Measurements from ENCODE around the gene SMG6.
"Not testable (repeated sequence)": the region's sequence is repeated elsewhere in the genome, so short reads cannot be mapped to it uniquely, and the experiment has no call there.

The SMG6 gene

DNA sequence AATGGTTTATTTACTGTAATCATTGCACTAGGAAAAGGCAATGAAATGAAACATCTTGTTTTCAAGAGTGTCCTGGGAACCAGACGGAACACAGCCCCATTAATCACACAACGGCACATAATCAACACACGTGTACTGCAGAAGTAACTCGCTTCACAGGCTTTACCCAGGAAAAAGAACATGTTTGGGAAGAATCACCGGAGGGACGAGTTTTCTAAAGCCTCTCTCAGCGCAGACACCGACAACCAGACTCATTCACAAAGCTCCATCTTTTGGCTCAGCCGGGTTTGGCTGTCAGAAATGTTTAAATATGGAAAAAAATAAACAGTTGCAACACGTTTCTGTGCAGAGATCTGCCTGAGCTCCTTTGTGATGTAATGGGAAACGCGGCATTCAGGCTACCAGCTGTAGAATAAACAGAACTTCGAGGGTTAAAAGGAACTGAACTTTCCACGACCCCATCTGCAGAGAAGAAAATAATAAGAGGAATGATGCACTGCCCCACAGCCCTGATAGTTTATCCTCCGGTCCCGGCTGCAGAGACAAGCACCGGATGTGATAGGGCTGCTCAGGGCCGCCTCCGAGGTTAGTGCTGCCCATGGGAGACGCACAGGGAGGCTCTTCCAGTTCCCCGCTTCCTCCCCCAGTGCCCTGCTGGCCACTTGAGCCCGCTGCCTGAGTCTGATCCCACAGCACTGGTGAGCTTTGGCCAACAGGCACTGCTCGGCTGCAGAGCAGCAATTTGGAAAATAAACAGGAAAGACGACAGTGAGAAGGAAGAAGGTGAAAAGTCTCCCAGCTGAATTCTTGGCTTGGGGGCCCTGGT, 128.9 kb downstream of the SMG6 start:
- peak; percentile 64 for DNase-seq

- no peak for DNase-seq
These were observed 129.6 kb downstream of the SMG6 start for GRCh38 chr17:2174014-2174413.

DNA sequence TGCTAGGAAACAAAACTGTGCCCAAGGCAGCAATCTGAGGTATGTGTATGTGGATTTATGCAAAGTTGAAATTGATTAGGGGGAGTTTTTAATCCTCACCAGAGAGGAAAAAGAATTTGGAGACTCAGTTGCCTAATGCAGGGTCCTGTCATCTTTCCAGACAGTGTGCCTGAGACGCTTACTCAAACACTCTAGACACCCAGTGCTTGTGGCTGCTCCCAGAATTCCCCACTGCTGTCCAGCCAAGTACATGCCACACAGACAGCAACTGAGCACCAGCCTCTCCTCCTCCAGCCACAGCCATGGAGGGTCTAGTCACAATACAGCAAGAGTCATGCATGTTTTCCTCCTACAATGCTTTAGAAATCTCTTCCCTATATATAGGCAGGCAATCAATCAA, 130.6 kb downstream of the SMG6 start:
- DNase-seq, result no peak

- DNase-seq, result peak; percentile 86
These were observed 131.3 kb downstream of the SMG6 start for GRCh38 chr17:2172077-2172851.

GRCh38 chr17:2171702-2172076, 131.9 kb downstream of the SMG6 start:
- no peak for DNase-seq

DNA sequence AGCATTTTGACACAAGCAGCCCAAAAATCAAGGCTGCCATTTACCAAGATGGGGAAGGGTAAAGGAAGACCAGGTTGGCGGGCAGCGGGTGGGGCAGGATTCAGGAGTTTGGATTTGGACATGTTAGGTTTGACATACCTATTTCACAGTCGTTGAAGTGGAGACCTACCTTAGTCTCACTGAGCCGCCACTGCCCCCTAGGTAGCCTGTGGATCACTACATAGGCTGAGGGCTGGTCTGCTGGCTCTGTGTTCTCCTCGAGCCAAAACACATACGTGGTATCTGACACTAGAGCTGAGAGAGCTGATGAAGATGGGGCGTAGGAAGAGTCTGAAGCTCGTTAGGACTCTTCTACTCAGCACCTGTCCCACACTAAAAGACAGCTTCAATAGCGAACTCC, 133.6 kb downstream of the SMG6 start:
- DNase-seq, result no peak

- not testable (repeated sequence) for DNase-seq
These were observed 137.9 kb downstream of the SMG6 start for GRCh38 chr17:2165723-2166122.

DNA sequence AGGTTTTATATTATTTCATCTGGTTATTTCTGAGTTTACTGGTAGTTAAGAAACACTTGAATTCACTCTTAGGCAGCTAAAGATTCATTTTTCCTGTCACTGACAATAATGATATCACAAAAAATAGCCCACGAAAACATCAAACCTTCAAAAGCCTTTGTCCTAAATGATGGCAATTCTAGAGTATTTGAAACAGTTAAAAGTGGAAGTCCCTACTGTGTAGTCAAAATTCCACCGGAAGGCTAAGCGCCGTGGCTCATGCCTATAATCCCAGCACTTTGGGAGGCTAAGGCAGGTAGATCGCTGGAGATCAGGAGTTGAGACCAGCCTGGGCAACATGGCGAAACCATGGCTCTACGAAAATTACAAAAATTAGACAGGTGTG, 145.2 kb downstream of the SMG6 start:
- DNase-seq, result no peak

- no peak for DNase-seq
These were observed 145.8 kb downstream of the SMG6 start for GRCh38 chr17:2157675-2158395.

DNA sequence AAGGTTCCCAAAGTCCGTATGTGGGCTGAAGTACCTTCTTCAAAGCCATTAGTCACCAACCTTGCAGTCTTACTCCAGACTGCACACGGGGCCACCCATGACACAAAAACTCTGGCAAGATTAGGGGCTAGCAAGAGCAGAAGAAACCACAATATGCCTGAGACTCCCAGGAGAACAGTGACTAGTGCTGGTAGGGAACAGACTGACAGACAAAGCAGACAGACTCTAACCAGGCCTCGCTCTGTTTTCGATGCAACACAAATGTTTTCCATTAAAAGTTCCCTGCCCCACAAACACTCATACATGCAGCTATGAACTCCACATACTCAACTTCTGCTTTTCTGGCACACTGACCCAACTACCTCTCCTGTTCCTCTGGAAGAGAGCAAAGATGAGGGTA, 146.5 kb downstream of the SMG6 start:
- no peak for DNase-seq

GRCh38 chr17:2156666-2157065, 146.9 kb downstream of the SMG6 start:
- DNase-seq, result no peak

- DNase-seq, result no peak
These were observed 148.0 kb downstream of the SMG6 start for GRCh38 chr17:2155573-2155972.

DNA sequence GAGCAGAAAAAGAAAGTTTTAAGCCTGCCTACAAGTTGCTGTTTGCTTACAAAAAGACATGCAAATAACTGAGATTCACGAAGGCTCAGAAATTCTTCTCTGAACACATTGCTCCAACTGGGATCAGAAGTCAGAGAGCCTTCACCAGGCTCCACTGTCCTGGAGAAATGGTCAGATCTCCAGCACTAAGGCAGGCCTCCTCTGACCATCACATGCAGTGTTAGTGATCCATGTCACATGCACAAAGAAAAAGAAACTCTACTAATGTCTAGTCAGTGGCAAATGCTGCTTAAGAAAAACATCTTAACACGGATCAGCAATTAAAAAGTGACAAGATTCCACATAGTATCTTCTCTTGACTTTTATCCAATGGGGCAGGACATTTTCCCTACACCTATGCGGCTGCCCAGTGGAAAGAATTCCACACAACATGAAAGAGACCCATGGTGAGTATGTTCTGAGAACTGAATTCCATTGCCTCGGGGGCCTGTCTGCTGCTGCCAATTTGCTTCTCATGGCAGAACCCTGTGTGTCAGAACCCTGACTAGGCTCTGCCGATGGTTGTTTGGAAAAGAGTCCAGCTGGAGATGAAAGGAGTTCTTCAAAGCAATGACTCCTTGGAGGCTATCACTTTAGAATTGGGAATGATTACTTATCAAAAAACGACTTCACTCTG, 152.1 kb downstream of the SMG6 start:
- no peak for DNase-seq

DNA sequence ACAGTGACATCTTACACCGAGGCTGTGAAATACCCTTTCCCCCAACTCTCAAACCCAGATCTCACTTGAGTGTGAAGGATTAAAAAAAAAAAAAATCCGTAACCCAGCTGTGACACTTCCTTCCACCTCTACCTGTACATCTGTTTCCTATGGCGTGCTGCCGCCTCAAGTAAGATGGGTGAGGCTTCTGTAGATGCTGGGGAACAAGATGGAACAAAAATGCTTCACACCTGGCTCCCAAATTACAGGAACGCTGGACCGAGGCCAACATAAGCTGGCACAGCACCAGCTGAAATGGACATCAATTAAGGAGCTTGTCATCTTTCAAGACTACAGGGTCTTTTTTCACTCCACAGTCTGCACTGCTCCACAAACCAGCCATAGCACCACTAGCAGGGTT, 152.8 kb downstream of the SMG6 start:
- no peak for DNase-seq

GRCh38 chr17:2149934-2150333, 153.7 kb downstream of the SMG6 start:
- DNase-seq, result no peak

- DNase-seq, result no peak
These were observed 157.3 kb downstream of the SMG6 start for GRCh38 chr17:2146132-2146871.

GRCh38 chr17:2144701-2145100, 158.9 kb downstream of the SMG6 start:
- no peak for DNase-seq

DNA sequence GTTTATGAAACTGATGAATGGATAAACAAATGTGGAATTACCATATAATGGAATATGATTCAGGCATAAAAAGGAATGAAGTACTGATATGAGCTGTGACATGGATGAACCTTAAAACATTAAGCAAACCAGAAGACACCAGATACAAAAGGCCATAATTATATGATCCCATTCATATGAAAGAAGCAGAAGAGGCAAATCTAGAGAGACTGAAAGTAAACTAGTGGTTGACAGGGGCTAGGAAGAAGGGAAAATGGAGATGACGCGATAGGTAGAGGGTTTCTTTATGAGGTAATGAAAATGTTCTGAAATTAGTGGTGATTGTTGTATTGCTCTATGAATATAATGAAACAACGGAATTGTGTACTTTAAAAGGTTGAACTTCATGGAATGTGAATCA, 160.3 kb downstream of the SMG6 start:
- DNase-seq, result no peak

GRCh38 chr17:2142682-2143081, 160.9 kb downstream of the SMG6 start:
- DNase-seq, result not testable (repeated sequence)

DNA sequence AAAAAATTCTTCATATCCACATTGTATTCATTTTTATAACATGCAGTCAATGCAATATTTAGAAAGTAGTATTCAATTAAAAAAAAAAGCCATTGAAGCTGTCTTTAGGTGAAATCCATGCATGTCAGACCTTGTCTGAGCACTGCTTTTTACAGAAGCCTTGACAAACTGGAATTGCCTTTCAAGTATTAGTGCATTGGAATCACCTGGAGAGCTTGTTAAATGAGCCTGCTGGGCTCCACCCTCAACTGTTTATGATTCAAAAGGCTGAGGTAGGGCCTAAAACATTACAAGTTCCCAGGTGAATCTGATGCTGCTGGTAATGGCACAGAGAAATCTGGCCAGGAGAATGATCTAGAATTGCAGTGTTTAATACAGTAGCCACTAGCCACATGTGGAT, 162.9 kb downstream of the SMG6 start:
- no peak for DNase-seq

DNA sequence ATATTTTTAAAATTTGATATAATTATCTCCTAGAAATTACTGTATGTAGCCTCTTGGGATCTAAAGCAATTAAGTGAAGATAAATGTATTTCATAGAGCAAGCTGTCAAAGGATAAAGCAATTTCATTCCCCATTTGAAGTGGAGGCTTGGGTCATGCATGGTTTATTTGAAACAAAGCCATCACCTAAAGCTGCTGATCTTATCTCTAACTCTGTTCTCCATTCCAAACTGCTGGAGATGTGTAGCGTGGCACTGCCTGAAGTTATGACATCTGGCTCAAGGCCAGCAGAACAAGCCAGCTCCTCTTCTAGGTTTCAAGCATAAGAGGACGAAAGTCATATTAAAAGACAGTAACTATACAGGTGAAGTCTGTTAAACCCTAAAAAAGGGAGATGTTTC, 164.8 kb downstream of the SMG6 start:
- no peak for DNase-seq

GRCh38 chr17:2138318-2138717, 165.3 kb downstream of the SMG6 start:
- DNase-seq, result no peak
